Stimulated activated memory B cell treated with anti-CD40 and anti-IgM and Interleukin-4, amounts not matched to agents 10 μg/mL and 1 μg/mL and 100 μg/mL, for 72 hours (primary cell): Measurements from ENCODE around the gene DTX2.
"Not testable (repeated sequence)": the region's sequence is repeated elsewhere in the genome, so short reads cannot be mapped to it uniquely, and the experiment has no call there.

Experiments
- ATAC-seq: fragments of 150-1000 bp; cut with Tn5 transposase; 2 replicates; pipeline ENCODE4 v1.10.0; 2021
- H3K27ac Mint-ChIP-seq: one replicate; pipeline ENCODE4 v1.8.0; 2022; ENCODE audit warnings: mild to moderate bottlenecking, mixed read lengths
- H3K27me3 Mint-ChIP-seq: one replicate; pipeline ENCODE4 v1.8.0; 2022; ENCODE audit warnings: mixed read lengths
- H3K36me3 Mint-ChIP-seq: one replicate; pipeline ENCODE4 v1.8.0; 2022; ENCODE audit warnings: mixed read lengths
- H3K4me1 Mint-ChIP-seq: one replicate; pipeline ENCODE4 v1.8.0; 2022; ENCODE audit warnings: mixed read lengths
- H3K4me3 Mint-ChIP-seq: one replicate; pipeline ENCODE4 v1.8.0; 2022; ENCODE audit warnings: mild to moderate bottlenecking, moderate library complexity, mixed read lengths
- H3K9me3 Mint-ChIP-seq: one replicate; pipeline ENCODE4 v1.8.0; 2022; ENCODE audit warnings: mixed read lengths

The DTX2 gene

GRCh38 chr7:76473097-76473496 lies 11.6 kb downstream of the DTX2 start:
- not testable (repeated sequence) for H3K36me3 Mint-ChIP-seq, H3K4me3 Mint-ChIP-seq, ATAC-seq, H3K27ac Mint-ChIP-seq, H3K27me3 Mint-ChIP-seq, H3K9me3 Mint-ChIP-seq, H3K4me1 Mint-ChIP-seq

DNA sequence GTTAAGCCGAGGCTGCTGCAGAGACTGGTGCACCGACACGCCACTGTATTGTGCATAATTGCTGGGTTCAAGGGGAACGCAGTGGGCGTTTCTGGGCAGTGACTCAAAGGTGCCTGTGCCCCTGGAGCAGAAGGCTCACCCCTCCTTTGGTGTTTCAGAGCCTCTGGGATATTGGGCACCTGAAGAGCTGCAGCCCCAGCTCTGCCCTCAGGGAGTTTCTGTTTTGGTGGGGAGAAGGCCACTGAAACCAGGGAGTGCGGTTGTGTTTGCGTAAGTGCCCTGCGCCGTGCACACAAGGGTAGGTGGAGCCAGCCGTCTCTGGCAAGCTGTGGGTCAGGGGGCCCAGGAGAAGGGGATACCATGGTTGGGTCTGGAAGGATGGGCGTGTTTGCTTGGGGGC lies 14.8 kb downstream of the DTX2 start:
- H3K9me3 Mint-ChIP-seq, H3K27ac Mint-ChIP-seq, H3K27me3 Mint-ChIP-seq, H3K36me3 Mint-ChIP-seq, H3K4me3 Mint-ChIP-seq, ATAC-seq, H3K4me1 Mint-ChIP-seq: not testable (repeated sequence)

GRCh38 chr7:76476742-76477474 lies 15.4 kb downstream of the DTX2 start:
- not testable (repeated sequence) for H3K27ac Mint-ChIP-seq, ATAC-seq, H3K4me1 Mint-ChIP-seq, H3K36me3 Mint-ChIP-seq, H3K9me3 Mint-ChIP-seq, H3K4me3 Mint-ChIP-seq, H3K27me3 Mint-ChIP-seq

DNA sequence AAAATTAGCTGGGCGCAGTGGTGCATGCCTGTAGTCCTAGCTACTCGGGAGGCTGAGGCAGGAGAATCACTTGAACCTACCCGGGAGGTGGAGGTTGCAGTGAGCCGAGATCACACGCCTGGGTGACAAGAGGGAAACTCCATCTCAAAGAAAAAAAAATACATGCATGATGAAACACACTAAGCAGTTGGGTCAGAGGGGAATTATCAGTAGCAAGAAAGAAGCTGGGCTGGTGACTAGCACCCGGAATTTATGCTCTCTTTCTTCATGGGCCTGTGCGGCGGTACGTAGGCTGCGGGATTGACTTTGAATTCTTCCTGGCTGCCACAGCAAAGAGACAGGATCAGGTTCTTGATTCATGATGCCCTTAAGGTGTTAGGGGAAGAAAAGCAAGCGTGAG lies 18.1 kb downstream of the DTX2 start:
- H3K27ac Mint-ChIP-seq, result not testable (repeated sequence)

DNA sequence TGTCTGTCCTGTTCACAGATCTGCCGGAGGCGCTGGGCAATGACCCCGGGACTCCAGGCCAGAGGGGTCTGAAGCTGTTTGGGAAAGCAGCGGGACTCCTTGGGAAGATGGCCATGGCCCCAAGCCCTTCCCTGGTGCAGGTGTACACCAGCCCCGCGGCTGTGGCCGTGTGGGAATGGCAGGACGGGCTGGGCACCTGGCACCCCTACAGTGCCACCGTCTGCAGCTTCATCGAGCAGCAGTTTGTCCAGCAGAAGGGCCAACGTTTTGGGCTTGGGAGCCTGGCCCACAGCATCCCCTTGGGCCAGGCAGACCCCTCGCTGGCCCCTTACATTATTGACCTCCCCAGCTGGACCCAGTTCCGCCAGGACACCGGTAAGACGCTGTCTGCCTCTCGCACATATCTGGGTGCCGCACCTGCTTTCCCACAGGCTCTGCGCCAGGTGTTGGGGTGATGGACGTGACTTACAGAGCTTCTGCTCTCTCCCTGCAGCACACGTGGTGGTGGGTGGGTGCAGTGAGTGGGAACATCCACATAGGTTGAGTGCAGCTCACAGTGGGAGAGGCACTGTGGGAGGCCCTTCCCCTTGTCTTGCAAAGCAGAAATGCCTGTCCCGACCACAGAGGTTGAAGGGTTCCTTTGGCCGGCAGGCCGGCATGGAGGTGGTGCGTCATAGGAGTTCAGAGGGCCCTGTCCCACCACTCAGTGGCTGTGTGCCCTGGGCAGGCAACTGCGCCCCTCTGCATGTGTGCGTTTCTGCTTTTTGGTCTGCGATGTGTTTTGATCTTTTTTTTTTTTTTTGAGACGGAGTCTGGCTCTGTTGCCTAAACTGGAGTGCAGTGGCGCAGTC lies 19.1 kb downstream of the DTX2 start:
- not testable (repeated sequence) for H3K27ac Mint-ChIP-seq, H3K4me3 Mint-ChIP-seq, H3K27me3 Mint-ChIP-seq, H3K9me3 Mint-ChIP-seq, ATAC-seq, H3K4me1 Mint-ChIP-seq
- H3K36me3 Mint-ChIP-seq, result peaks cover 24% of the 10 kb centered on the region

More for the DNA sequence above, 18.1 kb downstream of the DTX2 start:
- not testable (repeated sequence) for H3K27me3 Mint-ChIP-seq, H3K9me3 Mint-ChIP-seq, H3K4me1 Mint-ChIP-seq, ATAC-seq, H3K4me3 Mint-ChIP-seq
- H3K36me3 Mint-ChIP-seq, result peaks cover 24% of the 10 kb centered on the region

DNA sequence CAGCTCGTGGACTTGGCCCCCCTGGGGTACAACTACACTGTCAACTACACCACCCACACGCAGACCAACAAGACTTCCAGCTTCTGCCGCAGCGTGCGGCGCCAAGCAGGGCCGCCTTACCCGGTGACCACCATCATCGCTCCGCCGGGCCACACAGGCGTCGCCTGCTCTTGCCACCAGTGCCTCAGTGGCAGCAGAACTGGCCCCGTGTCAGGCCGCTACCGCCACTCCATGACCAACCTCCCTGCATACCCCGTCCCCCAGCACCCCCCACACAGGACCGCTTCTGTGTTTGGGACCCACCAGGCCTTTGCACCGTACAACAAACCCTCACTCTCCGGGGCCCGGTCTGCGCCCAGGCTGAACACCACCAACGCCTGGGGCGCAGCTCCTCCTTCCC lies 21.2 kb downstream of the DTX2 start:
- not testable (repeated sequence) for H3K27me3 Mint-ChIP-seq, H3K9me3 Mint-ChIP-seq, ATAC-seq, H3K4me1 Mint-ChIP-seq, H3K27ac Mint-ChIP-seq, H3K4me3 Mint-ChIP-seq
- H3K36me3 Mint-ChIP-seq, result peaks cover 17% of the 10 kb centered on the region

DNA sequence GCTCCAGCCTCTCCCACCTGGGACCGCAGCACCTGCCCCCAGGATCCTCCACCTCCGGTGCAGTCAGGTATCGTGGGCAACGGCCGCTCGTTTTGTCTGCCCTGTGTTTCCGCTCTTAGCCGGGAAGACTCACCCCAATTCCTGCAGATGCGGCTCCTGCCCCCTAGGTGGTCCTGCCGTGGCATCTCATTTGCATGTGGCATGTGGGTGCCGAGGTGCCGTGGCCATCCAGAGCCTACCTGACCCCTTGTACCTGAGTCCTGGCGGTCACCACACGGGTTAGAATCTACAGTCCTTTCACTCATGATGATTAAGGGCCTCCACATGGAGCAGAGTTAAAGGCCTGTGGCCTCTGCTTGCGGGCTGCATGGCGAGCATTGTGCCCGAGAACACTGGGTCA lies 21.6 kb downstream of the DTX2 start:
- H3K9me3 Mint-ChIP-seq, H3K4me1 Mint-ChIP-seq, H3K4me3 Mint-ChIP-seq, ATAC-seq, H3K27me3 Mint-ChIP-seq: not testable (repeated sequence)
- Mint-ChIP-seq H3K27ac (peak overlapping the region; percentile 56), H3K36me3 (peaks cover 17% of the 10 kb centered on the region)

DNA sequence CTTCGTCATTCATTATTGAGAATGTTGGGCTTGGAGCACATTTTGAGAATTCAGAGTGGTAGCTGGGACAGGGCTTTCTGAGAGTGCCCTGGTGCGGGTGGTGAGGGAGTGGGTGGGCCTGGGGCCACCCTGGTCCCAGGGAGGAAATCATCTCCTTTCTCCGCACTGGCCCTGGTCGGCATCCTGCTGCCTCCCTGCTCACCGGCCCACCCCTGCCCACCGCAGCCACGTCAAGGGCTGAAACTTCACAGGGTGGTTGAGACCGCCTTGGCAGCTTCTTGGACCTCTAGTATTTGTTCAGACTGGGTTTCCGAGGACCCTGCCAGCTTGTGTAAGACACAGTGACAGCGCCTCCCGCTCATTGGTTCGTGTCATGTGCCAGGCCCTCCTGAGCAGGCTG lies 22.9 kb downstream of the DTX2 start:
- H3K27me3 Mint-ChIP-seq, H3K9me3 Mint-ChIP-seq, H3K4me1 Mint-ChIP-seq, H3K27ac Mint-ChIP-seq, H3K4me3 Mint-ChIP-seq, ATAC-seq: not testable (repeated sequence)
- H3K36me3 Mint-ChIP-seq, result peaks cover 17% of the 10 kb centered on the region

- H3K27ac Mint-ChIP-seq, H3K9me3 Mint-ChIP-seq: not testable (repeated sequence)
- H3K36me3 Mint-ChIP-seq, result peaks cover 17% of the 10 kb centered on the region
Measured at GRCh38 chr7:76485822-76486610, 24.5 kb downstream of the DTX2 start.

GRCh38 chr7:76486618-76487017 lies 25.1 kb downstream of the DTX2 start:
- H3K4me1 Mint-ChIP-seq, H3K27me3 Mint-ChIP-seq, H3K4me3 Mint-ChIP-seq, H3K9me3 Mint-ChIP-seq, H3K27ac Mint-ChIP-seq: not testable (repeated sequence)
- H3K36me3 Mint-ChIP-seq, result peaks cover 17% of the 10 kb centered on the region
- peak; percentile 99 for ATAC-seq

More at GRCh38 chr7:76485822-76486610, 24.5 kb downstream of the DTX2 start:
- H3K27me3 Mint-ChIP-seq, H3K4me1 Mint-ChIP-seq, H3K4me3 Mint-ChIP-seq: not testable (repeated sequence)
- peak; percentile 49 for ATAC-seq

DNA sequence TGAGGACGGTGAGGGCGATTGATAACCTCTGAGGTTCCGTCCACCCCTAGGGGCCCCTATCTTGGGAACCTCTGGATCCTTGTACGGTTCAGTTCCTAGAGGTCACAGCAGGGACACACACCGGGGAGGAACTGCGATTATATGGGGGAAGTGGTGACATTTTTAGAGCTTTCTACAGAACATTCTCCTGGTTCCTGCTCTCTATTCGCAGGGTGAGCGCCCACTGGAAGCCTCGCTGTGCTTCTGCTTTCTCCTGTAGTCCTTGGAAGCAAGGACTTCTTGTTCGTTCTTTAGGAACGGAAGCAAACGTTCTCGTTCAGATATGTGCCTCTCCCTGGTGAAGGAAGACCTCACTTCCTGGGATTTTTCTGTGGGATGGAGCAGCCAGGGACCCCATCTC lies 26.5 kb downstream of the DTX2 start:
- not testable (repeated sequence) for H3K27ac Mint-ChIP-seq, H3K27me3 Mint-ChIP-seq, ATAC-seq, H3K9me3 Mint-ChIP-seq, H3K4me1 Mint-ChIP-seq, H3K4me3 Mint-ChIP-seq, H3K36me3 Mint-ChIP-seq

DNA sequence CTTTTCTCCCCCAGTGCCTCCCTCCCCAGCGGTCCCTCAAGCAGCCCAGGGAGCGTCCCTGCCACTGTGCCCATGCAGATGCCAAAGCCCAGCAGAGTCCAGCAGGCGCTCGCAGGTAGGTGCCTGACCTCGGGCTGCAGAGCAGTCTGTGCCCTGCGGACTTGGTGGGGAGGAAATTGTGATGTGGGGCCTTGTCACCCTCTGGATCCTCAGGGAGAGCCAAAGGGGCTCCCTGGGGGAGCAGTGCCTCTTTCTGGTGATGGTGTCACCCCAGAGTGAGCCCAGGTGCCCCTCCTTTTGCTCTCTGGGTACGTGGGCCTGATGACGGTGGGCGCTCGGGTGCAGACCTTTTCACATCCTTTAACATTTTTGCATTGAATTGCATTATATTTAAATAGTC lies 30.6 kb downstream of the DTX2 start:
- ATAC-seq, H3K27ac Mint-ChIP-seq, H3K4me1 Mint-ChIP-seq, H3K36me3 Mint-ChIP-seq, H3K9me3 Mint-ChIP-seq, H3K27me3 Mint-ChIP-seq, H3K4me3 Mint-ChIP-seq: not testable (repeated sequence)

- not testable (repeated sequence) for H3K36me3 Mint-ChIP-seq, H3K9me3 Mint-ChIP-seq, H3K27me3 Mint-ChIP-seq, ATAC-seq, H3K4me1 Mint-ChIP-seq, H3K4me3 Mint-ChIP-seq, H3K27ac Mint-ChIP-seq
Measured at GRCh38 chr7:76495717-76496116, 34.2 kb downstream of the DTX2 start.

DNA sequence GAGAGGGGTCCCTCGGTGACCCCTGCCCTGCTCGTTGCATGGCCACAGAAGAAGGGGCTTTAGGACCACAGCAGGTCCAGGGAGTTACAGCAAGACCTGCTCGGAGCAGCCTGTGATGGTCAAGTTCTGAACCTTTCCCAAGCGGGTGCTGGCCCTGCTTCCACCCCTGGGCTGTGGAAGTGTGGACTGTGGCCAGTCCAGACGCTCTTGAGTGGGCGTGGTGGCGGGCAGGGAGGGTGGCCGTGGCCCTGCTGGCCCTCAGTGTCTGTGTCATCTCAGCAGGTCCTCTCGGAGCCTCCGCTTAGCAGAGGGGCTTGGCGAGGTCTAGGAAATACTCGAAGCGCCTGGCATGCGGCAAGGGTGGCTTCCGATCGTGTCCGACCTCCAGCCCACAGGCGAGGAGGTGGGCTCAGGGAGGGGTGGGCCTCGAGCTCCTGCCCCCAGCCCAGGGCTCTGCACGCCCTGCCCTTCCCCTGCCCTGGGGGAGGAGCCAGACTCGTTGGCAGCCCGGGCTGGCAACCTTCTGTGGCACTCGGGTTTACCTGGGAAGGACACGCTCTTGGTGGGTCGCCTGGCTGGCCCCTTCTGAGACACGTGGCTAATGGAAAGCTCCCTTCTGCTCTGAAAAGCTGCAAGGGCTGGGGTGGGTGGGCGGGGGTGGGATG lies 36.5 kb downstream of the DTX2 start:
- H3K4me3 Mint-ChIP-seq, result not testable (repeated sequence)

GRCh38 chr7:76498583-76499200 lies 37.2 kb downstream of the DTX2 start:
- H3K27ac Mint-ChIP-seq, H3K9me3 Mint-ChIP-seq, H3K4me1 Mint-ChIP-seq, H3K4me3 Mint-ChIP-seq, H3K27me3 Mint-ChIP-seq: not testable (repeated sequence)
- ATAC-seq, result peak; percentile 50
- peaks cover 11% of the 10 kb centered on the region for H3K36me3 Mint-ChIP-seq

More for the DNA sequence above, 36.5 kb downstream of the DTX2 start:
- H3K27me3 Mint-ChIP-seq, H3K27ac Mint-ChIP-seq, ATAC-seq, H3K9me3 Mint-ChIP-seq, H3K4me1 Mint-ChIP-seq: not testable (repeated sequence)
- H3K36me3 Mint-ChIP-seq, result peaks cover 11% of the 10 kb centered on the region
